ENCODE results near the gene SLC6A12.

GRCh38 chr12:227923-228845 is 14.2 kb upstream of the SLC6A12 start:
- TF ChIP-seq CTCF (IDR thresholded peaks at IDR 0.05 in 4 of 5, conservative IDR thresholded peaks at IDR 0.05 in 1 of 5) (no peak), POLR2A (IDR thresholded peaks at IDR 0.05) (no peak)

All from gastrocnemius medialis (tissue), 4 donors.